Peyer's patch (tissue), 4 donors: ENCODE results near the gene PIAS4. TPM values are rescaled to one million over a fixed set of nuclear protein-coding genes. Genes with fewer than 3 reads are reported as not detected.

Source experiments
- DNase-seq, 3 donors: peaks; one replicate each; pipeline ENCODE4 v3.0.0-alpha.2; 2017 to 2019
- H3K27ac ChIP-seq, 4 donors: fragments of 200-600 bp; sonication (generic); one replicate each; pipeline ENCODE4 v1.5.1; 2016 to 2019
- H3K27me3 ChIP-seq, 2 donors: fragments of 200-600 bp; sonication (generic); one replicate each; pipeline ENCODE4 v1.5.1; 2019
- H3K36me3 ChIP-seq, 3 donors: fragments of 200-600 bp; sonication (generic); one replicate each; pipeline ENCODE4 v1.5.1; 2016 to 2019
- H3K4me1 ChIP-seq, 4 donors: fragments of 200-600 bp; sonication (generic); one replicate each; pipeline ENCODE4 v1.5.1; 2016 to 2019
- H3K4me3 ChIP-seq, 4 donors: fragments of 200-600 bp; sonication (generic); 1 replicate in 3 of 4; 2 replicates in 1 of 4; pipeline ENCODE4 v1.5.1; 2016 to 2019; ENCODE audit warnings: mild to moderate bottlenecking in 1 of 4
- H3K9me3 ChIP-seq, 4 donors: fragments of 200-600 bp; sonication (generic); one replicate each; pipeline ENCODE4 v1.5.1; 2016 to 2019; ENCODE audit warnings: mild to moderate bottlenecking in 1 of 4
- CTCF ChIP-seq, 6 experiments: fragments of 450-650 bp in 4 of 6; fragments of 200-600 bp in 2 of 6; sonication (generic) in 1 of 6; IDR thresholded peaks; one replicate each; pipeline ENCODE4 v1.5.1; 2017 to 2019; ENCODE audit warnings: antibody characterized with exemption in 6 of 6, mild to moderate bottlenecking in 3 of 6, moderate library complexity in 1 of 6
- POLR2A ChIP-seq, 2 donors: fragments of 450-650 bp; IDR thresholded peaks; one replicate each; pipeline ENCODE4 v1.5.1; 2017; ENCODE audit warnings: antibody characterized with exemption in 2 of 2, mild to moderate bottlenecking in 2 of 2, moderate library complexity in 2 of 2
- total RNA-seq, 4 donors: library from RNA; depleted of rRNA; stranded (reverse); fragments of >200 nt; gene quantifications; one replicate each; pipeline ENCODE4 v1.1.0, GENCODE V29; 2016

PIAS4 gene
- total RNA-seq, 4 donors from 2014 or later: 15.9 to 47.9 (median 24.2) TPM

GRCh38 chr19:4035582-4035981 lies 28.0 kb downstream of the PIAS4 start:
- Histone ChIP-seq H3K4me1 (no peaks in the 10 kb centered on the region), H3K27ac (no peak overlapping the region), H3K27me3 (no peaks in the 10 kb centered on the region), H3K36me3 (peaks cover 0 to 69% (median 0%) of the 10 kb centered on the region in 3 donors), H3K4me3 (no peak overlapping the region), H3K9me3 (no peaks in the 10 kb centered on the region)
- TF ChIP-seq POLR2A (IDR thresholded peaks at IDR 0.05) (no peak), CTCF (IDR thresholded peaks at IDR 0.05) (no peak)
- DNase-seq: no peak

- peaks cover 0 to 58% (median 0%) of the 10 kb centered on the region in 3 donors for H3K36me3 ChIP-seq
- no peak overlapping the region for H3K27ac ChIP-seq
- no peaks in the 10 kb centered on the region for H3K27me3 ChIP-seq
- TF ChIP-seq POLR2A (IDR thresholded peaks at IDR 0.05): no peak
- TF ChIP-seq CTCF (IDR thresholded peaks at IDR 0.05): no peak
- H3K4me1 ChIP-seq: no peaks in the 10 kb centered on the region
- no peak for DNase-seq
- H3K9me3 ChIP-seq: no peaks in the 10 kb centered on the region
- no peak overlapping the region for H3K4me3 ChIP-seq
Measured at GRCh38 chr19:4036576-4037300, 29.2 kb downstream of the PIAS4 start.

GRCh38 chr19:4037301-4037949 lies 29.9 kb downstream of the PIAS4 start:
- H3K4me1 ChIP-seq: no peaks in the 10 kb centered on the region
- no peaks in the 10 kb centered on the region for H3K27me3 ChIP-seq
- H3K9me3 ChIP-seq: no peaks in the 10 kb centered on the region
- no peak overlapping the region for H3K4me3 ChIP-seq
- TF ChIP-seq CTCF (IDR thresholded peaks at IDR 0.05): no peak
- TF ChIP-seq POLR2A (IDR thresholded peaks at IDR 0.05): no peak
- peaks cover 0 to 59% (median 0%) of the 10 kb centered on the region in 3 donors for H3K36me3 ChIP-seq
- DNase-seq: no peak
- H3K27ac ChIP-seq: no peak overlapping the region

- H3K4me3 ChIP-seq: no peak overlapping the region
- peaks cover 0 to 53% (median 0%) of the 10 kb centered on the region in 3 donors for H3K36me3 ChIP-seq
- no peaks in the 10 kb centered on the region for H3K27me3 ChIP-seq
- H3K4me1 ChIP-seq: peaks cover 0 to 6% (median 0%) of the 10 kb centered on the region in 4 donors
- H3K9me3 ChIP-seq: no peaks in the 10 kb centered on the region
- no peak overlapping the region for H3K27ac ChIP-seq
- no peak for TF ChIP-seq CTCF (IDR thresholded peaks at IDR 0.05)
- no peak for TF ChIP-seq POLR2A (IDR thresholded peaks at IDR 0.05)
- DNase-seq: no peak
Measured at GRCh38 chr19:4038057-4038456, 30.5 kb downstream of the PIAS4 start.

DNA sequence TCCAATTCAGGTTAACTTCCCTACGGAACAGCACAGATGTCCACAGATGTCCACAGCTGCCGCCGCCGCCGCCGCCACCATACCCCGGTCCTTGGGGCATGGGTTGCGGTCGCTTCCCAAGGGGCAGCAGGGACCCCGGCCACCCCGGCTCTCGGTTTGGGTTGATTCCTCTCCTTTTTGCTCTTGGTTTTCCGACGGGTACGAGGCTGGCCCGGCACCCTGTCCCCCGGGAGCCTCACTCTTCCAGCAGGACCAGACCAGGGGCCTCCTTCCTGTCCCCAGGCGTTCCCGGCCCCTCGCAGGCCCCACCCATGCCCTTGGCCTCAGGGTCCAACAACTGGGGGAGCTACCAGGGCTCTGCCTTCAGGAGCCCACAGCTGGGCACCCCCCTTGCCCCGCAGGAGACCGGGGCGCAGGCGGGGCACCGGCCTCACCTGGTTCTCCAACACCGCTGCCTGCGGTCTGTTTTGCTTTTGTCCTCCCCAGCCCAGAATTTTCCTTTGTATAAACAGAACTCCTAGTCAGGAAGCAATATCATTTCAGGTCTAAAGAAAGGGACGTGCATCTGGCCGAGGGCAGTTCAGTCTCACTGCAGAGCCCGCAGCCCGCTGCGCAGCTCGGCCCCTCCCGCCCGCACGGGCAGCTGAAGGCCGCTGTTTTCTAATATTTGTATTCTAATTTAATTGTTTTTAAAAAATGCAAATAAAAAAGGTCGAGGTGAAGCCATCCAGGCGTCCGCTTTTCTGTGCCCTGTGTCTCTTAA lies 31.3 kb downstream of the PIAS4 start:
- Histone ChIP-seq H3K4me1 (peaks cover 0 to 14% (median under 1%) of the 10 kb centered on the region in 4 donors), H3K9me3 (no peaks in the 10 kb centered on the region), H3K27ac (no peak overlapping the region), H3K27me3 (no peaks in the 10 kb centered on the region), H3K36me3 (peaks cover 0 to 45% (median 0%) of the 10 kb centered on the region in 3 donors), H3K4me3 (no peak overlapping the region)
- DNase-seq: no peak
- TF ChIP-seq POLR2A (IDR thresholded peaks at IDR 0.05): no peak
- TF ChIP-seq CTCF (IDR thresholded peaks at IDR 0.05): no peak
